ENCODE data around the gene NAA11.

- TF ChIP-seq, protein P1, sequence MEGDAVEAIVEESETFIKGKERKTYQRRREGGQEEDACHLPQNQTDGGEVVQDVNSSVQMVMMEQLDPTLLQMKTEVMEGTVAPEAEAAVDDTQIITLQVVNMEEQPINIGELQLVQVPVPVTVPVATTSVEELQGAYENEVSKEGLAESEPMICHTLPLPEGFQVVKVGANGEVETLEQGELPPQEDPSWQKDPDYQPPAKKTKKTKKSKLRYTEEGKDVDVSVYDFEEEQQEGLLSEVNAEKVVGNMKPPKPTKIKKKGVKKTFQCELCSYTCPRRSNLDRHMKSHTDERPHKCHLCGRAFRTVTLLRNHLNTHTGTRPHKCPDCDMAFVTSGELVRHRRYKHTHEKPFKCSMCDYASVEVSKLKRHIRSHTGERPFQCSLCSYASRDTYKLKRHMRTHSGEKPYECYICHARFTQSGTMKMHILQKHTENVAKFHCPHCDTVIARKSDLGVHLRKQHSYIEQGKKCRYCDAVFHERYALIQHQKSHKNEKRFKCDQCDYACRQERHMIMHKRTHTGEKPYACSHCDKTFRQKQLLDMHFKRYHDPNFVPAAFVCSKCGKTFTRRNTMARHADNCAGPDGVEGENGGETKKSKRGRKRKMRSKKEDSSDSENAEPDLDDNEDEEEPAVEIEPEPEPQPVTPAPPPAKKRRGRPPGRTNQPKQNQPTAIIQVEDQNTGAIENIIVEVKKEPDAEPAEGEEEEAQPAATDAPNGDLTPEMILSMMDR (IDR thresholded peaks at IDR 0.05), result no peak
- no peak for TF ChIP-seq POLR2A (IDR thresholded peaks at IDR 0.05)
Observed at GRCh38 chr4:79287076-79287475, 38.8 kb downstream of the NAA11 start.

Data from thyroid gland (tissue), 4 donors.